Smooth muscle cell (in vitro differentiated cells): ENCODE results near the gene HLX. TPM values are rescaled to one million over a fixed set of nuclear protein-coding genes. Genes with fewer than 3 reads are reported as not detected.
A peak's percentile ranks its signal among the peaks of the same experiment; 100 is the strongest.

Experiments used
- DNase-seq: peaks from one replicate; lab custom pipeline; 2025; ENCODE audit not compliant: unreplicated experiment; lab: John Stamatoyannopoulos, UW
- H2AFZ ChIP-seq: fragments of 200-600 bp; sonication (generic); 2 replicates; pipeline ENCODE4 v1.6.0; 2016; ENCODE audit warnings: antibody characterized with exemption, low read depth, mild to moderate bottlenecking
- H3F3A ChIP-seq: fragments of 200-600 bp; sonication (generic); 2 replicates; pipeline ENCODE4 v1.6.0; 2017; ENCODE audit warnings: antibody characterized with exemption, low read depth
- H3K27ac ChIP-seq: fragments of 200-600 bp; sonication (generic); 2 replicates; pipeline ENCODE4 v1.5.1; 2016; ENCODE audit warnings: low read depth, mild to moderate bottlenecking
- H3K27me3 ChIP-seq: fragments of 200-600 bp; sonication (generic); 2 replicates; pipeline ENCODE4 v1.6.1; 2016; ENCODE audit warnings: low read depth, mild to moderate bottlenecking
- H3K36me3 ChIP-seq: fragments of 200-600 bp; sonication (generic); 2 replicates; pipeline ENCODE4 v1.5.1; 2016; ENCODE audit warnings: low read depth
- H3K4me1 ChIP-seq: fragments of 200-600 bp; sonication (generic); 2 replicates; pipeline ENCODE4 v1.5.1; 2016; ENCODE audit warnings: low read depth
- H3K4me2 ChIP-seq: fragments of 200-600 bp; sonication (generic); 2 replicates; pipeline ENCODE4 v1.6.0; 2016; ENCODE audit warnings: mild to moderate bottlenecking
- H3K4me3 ChIP-seq: fragments of 200-600 bp; sonication (generic); 2 replicates; pipeline ENCODE4 v1.5.1; 2016; ENCODE audit warnings: mild to moderate bottlenecking
- H3K79me2 ChIP-seq: fragments of 200-600 bp; sonication (generic); 2 replicates; pipeline ENCODE4 v1.6.0; 2016; ENCODE audit warnings: low read depth, mild to moderate bottlenecking
- H3K9ac ChIP-seq: fragments of 200-600 bp; sonication (generic); 2 replicates; pipeline ENCODE4 v1.6.0; 2016; ENCODE audit warnings: low read depth
- H3K9me3 ChIP-seq: fragments of 200-600 bp; sonication (generic); replicated peaks from 2 replicates; pipeline ENCODE4 v1.5.1; 2016; ENCODE audit warnings: low read depth
- H4K20me1 ChIP-seq: fragments of 200-600 bp; sonication (generic); 2 replicates; pipeline ENCODE4 v1.6.0; 2016; ENCODE audit warnings: low read depth
- WGBS: methylation state at CpG from one replicate; pipeline ENCODE4 v1.1.7; 2016; ENCODE audit warnings: low lambda C conversion rate; 5-methylcytosine and 5-hydroxymethylcytosine counted together
- polyA plus RNA-seq: library from polyadenylated mRNA; unstranded; fragments of >200 nt; fragmentation: Nextera tagmentation; extraction: Ambion mirVana; gene quantifications from 2 replicates; pipeline ENCODE4 v1.2.1, GENCODE V29; 2016
- total RNA-seq: library from RNA; depleted of rRNA; stranded (reverse); fragments of >200 nt; gene quantifications from 2 replicates; pipeline ENCODE4 v1.2.3, GENCODE V29; 2014
- TF ChIP-seq, protein P1 (sequence below): fragments of 200-600 bp; sonication (generic); IDR thresholded peaks from 2 replicates; pipeline ENCODE4 v1.5.1; 2017; ENCODE audit warnings: borderline replicate concordance, mild to moderate bottlenecking, antibody characterized with exemption; ENCODE audit not compliant: insufficient read depth, poor library complexity, severe bottlenecking

Gene HLX
- total and polyA plus RNA-seq, 2 experiments from 2014 or later, result 2.5 to 3.2 TPM

DNA sequence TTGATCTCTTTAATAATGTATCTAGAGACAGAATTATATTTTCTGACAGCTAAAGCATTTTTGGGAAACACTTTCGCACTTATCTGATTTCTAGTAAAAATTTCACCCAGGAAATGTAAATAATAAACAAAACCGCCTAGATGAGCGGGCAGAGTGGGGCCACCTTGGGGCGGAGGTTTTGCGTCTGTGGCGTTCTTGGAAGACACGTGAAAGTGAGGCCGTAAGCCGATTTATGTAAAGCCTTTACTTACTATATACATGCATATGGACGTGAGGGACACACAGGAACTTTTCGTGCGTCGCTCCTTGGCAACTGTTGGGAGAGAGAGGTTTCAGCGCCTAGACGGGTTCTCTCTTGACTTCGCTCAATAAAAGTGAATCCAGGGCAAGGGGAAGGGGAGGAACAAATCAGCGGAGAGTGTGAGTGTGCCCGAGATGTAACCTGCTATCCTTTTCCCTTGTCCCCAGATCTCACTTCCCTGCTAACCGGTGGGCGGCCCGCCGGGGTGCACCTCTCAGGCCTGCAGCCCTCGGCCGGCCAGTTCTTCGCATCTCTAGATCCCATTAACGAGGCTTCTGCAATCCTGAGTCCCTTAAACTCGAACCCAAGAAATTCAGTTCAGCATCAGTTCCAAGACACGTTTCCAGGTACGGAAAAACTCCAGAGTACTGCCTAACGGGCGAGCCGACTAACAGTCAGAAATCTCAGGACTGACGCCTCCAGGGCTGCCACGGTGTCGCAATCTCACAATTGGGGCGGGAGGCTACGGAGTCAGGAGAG, 1.7 kb downstream of the HLX start:
- Histone ChIP-seq H4K20me1 (no peaks in the 10 kb centered on the region), H3K79me2 (no peaks in the 10 kb centered on the region), H3K4me3 (peak overlapping the region; percentile 69), H3K27me3 (peaks cover 99% of the 10 kb centered on the region), H3K27ac (no peak overlapping the region), H3K9ac (no peak overlapping the region), H3K36me3 (no peaks in the 10 kb centered on the region), H3K9me3 (no peaks in the 10 kb centered on the region), H3K4me1 (peaks cover 30% of the 10 kb centered on the region), H2AFZ (peak overlapping the region; percentile 71), H3K4me2 (peak overlapping the region; percentile 93), H3F3A (no peaks in the 10 kb centered on the region)
- 6% methylated on average over 37 of the region's 37 CpGs for WGBS
- TF ChIP-seq, protein P1, sequence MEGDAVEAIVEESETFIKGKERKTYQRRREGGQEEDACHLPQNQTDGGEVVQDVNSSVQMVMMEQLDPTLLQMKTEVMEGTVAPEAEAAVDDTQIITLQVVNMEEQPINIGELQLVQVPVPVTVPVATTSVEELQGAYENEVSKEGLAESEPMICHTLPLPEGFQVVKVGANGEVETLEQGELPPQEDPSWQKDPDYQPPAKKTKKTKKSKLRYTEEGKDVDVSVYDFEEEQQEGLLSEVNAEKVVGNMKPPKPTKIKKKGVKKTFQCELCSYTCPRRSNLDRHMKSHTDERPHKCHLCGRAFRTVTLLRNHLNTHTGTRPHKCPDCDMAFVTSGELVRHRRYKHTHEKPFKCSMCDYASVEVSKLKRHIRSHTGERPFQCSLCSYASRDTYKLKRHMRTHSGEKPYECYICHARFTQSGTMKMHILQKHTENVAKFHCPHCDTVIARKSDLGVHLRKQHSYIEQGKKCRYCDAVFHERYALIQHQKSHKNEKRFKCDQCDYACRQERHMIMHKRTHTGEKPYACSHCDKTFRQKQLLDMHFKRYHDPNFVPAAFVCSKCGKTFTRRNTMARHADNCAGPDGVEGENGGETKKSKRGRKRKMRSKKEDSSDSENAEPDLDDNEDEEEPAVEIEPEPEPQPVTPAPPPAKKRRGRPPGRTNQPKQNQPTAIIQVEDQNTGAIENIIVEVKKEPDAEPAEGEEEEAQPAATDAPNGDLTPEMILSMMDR, result no peak
- DNase-seq, result no peak

GRCh38 chr1:220882061-220882891, 3.0 kb downstream of the HLX start:
- Histone ChIP-seq H4K20me1 (no peaks in the 10 kb centered on the region), H3K9me3 (no peaks in the 10 kb centered on the region), H3K4me1 (peaks cover 25% of the 10 kb centered on the region), H3F3A (no peaks in the 10 kb centered on the region), H2AFZ (peak overlapping the region; percentile 19), H3K27me3 (peaks cover 100% of the 10 kb centered on the region), H3K4me3 (peak overlapping the region; percentile 69), H3K9ac (no peak overlapping the region), H3K27ac (no peak overlapping the region), H3K79me2 (no peaks in the 10 kb centered on the region), H3K36me3 (no peaks in the 10 kb centered on the region), H3K4me2 (peak overlapping the region; percentile 93)
- no peak for DNase-seq
- TF ChIP-seq, protein P1, result peak; percentile 22
- whole genome bisulfite sequencing, result 15% methylated on average over 34 of the region's 34 CpGs

GRCh38 chr1:220884109-220884980, 5.1 kb downstream of the HLX start:
- Histone ChIP-seq H3K79me2 (no peaks in the 10 kb centered on the region), H3K4me2 (peak overlapping the region; percentile 70), H4K20me1 (no peaks in the 10 kb centered on the region), H3K9me3 (no peaks in the 10 kb centered on the region), H2AFZ (peak overlapping the region; percentile 24), H3K9ac (no peak overlapping the region), H3K27ac (no peak overlapping the region), H3K4me1 (peaks cover 29% of the 10 kb centered on the region), H3K4me3 (peak overlapping the region; percentile 32), H3K36me3 (no peaks in the 10 kb centered on the region), H3F3A (no peaks in the 10 kb centered on the region), H3K27me3 (peaks cover 100% of the 10 kb centered on the region)
- DNase-seq, result no peak
- WGBS, result 11% methylated on average over 49 of the region's 59 CpGs
- TF ChIP-seq, protein P1, result no peak
